Measurements from ENCODE around the gene SCFD2. TPM values are rescaled to one million over a fixed set of nuclear protein-coding genes. Genes with fewer than 3 reads are reported as not detected.

SCFD2 gene
- total and polyA plus RNA-seq, 2 of the 8 experiments (the other 6 are each of a cell fraction or from before 2014, with no cell fraction given): 6.2 to 10.2 TPM

GRCh38 chr4:53120778-53121177 lies 245.1 kb downstream of the SCFD2 start:
- H3K4me3 ChIP-seq (ENCODE audit: extremely low read depth in 1 of 4, insufficient read depth in 2 of 4, low read depth in 3 of 4, low read length in 4 of 4): no peak overlapping the region
- no peak overlapping the region for H3K27ac ChIP-seq (ENCODE audit: low read depth, low read length)
- H2BK120ac ChIP-seq (replicated peaks; ENCODE audit: low read depth, low read length): no peak overlapping the region
- no peak overlapping the region for H3K9ac ChIP-seq (replicated peaks in 1 of 4; ENCODE audit: extremely low read depth in 1 of 4, low read depth in 3 of 4, low read length in 3 of 4)
- H3K9me3 ChIP-seq (ENCODE audit: insufficient read depth in 2 of 2, low read depth in 1 of 2, low read length in 1 of 2): no peaks in the 10 kb centered on the region
- peaks cover 0 to 4% (median 1%) of the 10 kb centered on the region in 4 experiments; a peak in 2 of 7 replicates for H3K4me1 ChIP-seq (replicated peaks in 1 of 4; ENCODE audit: control insufficient read depth in 3 of 4, insufficient read depth in 4 of 4, low read length in 3 of 4)
- no peaks in the 10 kb centered on the region for H4K20me1 ChIP-seq (replicated peaks in 1 of 2; ENCODE audit: control insufficient read depth in 1 of 2, insufficient read depth in 2 of 2, low read length in 2 of 2)
- no peaks in the 10 kb centered on the region for H3K23me2 ChIP-seq (ENCODE audit: low read depth, low read length)
- no peaks in the 10 kb centered on the region for H3K79me2 ChIP-seq (ENCODE audit: control insufficient read depth in 1 of 2, insufficient read depth in 2 of 2, low read length in 2 of 2)
- peaks cover 0 to 1% (median 0%) of the 10 kb centered on the region in 4 experiments; a peak in 1 of 7 replicates for H3K27me3 ChIP-seq (replicated peaks in 1 of 4; ENCODE audit: control insufficient read depth in 3 of 4, extremely low read depth in 1 of 4, insufficient read depth in 3 of 4, low read length in 3 of 4)
- H2BK20ac ChIP-seq (ENCODE audit: low read length): no peak overlapping the region
- no peak overlapping the region for H2BK5ac ChIP-seq (ENCODE audit: low read depth, low read length)
- H3K56ac ChIP-seq (replicated peaks; ENCODE audit: insufficient read length, low read depth, low read length): no peak overlapping the region
- DNase-seq (ENCODE audit: low read depth in 1 of 2, low spot score in 2 of 2) (no peak), FAIRE-seq (no peak)
- H3K14ac ChIP-seq (ENCODE audit: insufficient read length): no peak overlapping the region
- no peak overlapping the region for H4K8ac ChIP-seq (ENCODE audit: extremely low read depth, insufficient read depth, low read length)
- H2BK12ac ChIP-seq (ENCODE audit: low read depth, low read length): no peak overlapping the region; the same call in 1 of the 2 replicates
- WGBS, 2 experiments (ENCODE audit: extremely low coverage in 1 of 2, insufficient coverage in 1 of 2, insufficient read length in 1 of 2, insufficient replicate concordance in 2 of 2, low coverage in 1 of 2, low lambda C conversion rate in 2 of 2, missing lambda C conversion rate in 1 of 2): 96% methylated on average over 6 of the region's 6 CpGs; no CpG with 5 or more reads in 1 of the 2 experiments
- no peaks in the 10 kb centered on the region for H3K79me1 ChIP-seq (ENCODE audit: low read depth, low read length)
- H3K4me2 ChIP-seq (ENCODE audit: insufficient read depth in 1 of 2, low read depth in 2 of 2, low read length in 2 of 2): no peak overlapping the region
- no peak overlapping the region for H3K18ac ChIP-seq (ENCODE audit: extremely low read depth, low read length)
- no peak overlapping the region for H3K4ac ChIP-seq (replicated peaks; ENCODE audit: insufficient read length, low read depth, low read length)
- H2AFZ ChIP-seq (ENCODE audit: low read length): no peak overlapping the region
- no peaks in the 10 kb centered on the region for H3K36me3 ChIP-seq (ENCODE audit: control insufficient read depth in 2 of 4, insufficient read depth in 4 of 4, low read length in 3 of 4)
- no peak overlapping the region for H2BK15ac ChIP-seq (ENCODE audit: low read length)
- no peak overlapping the region for H4K91ac ChIP-seq (replicated peaks; ENCODE audit: insufficient read length, low read length)
- ChIA-PET POLR2A (ENCODE audit: partially characterized antibody) (no interaction called here), CTCF (ENCODE audit: partially characterized antibody) (interaction anchor here (1.0 to 1.4 kb wide), 2 partner anchors 11 to 79 kb away, joined by 3 to 4 read pairs; no protein-coding TSS in a partner anchor)
- no peak overlapping the region for H4K5ac ChIP-seq (ENCODE audit: insufficient read length, low read depth, low read length)
- no peak overlapping the region for H2AK5ac ChIP-seq (ENCODE audit: low read depth, low read length)
- H3K23ac ChIP-seq (ENCODE audit: insufficient read length): no peak overlapping the region
- no peak for TF ChIP-seq BACH1 (IDR thresholded peaks at IDR 0.05; ENCODE audit: low read length)
- TF ChIP-seq POLR2A (IDR thresholded peaks at IDR 0.05; ENCODE audit: control extremely low read depth in 1 of 2, low read depth in 2 of 2, low read length in 2 of 2): no peak
- no peak for TF ChIP-seq SRF (IDR thresholded peaks at IDR 0.05; ENCODE audit: low read depth, low read length)
- TF ChIP-seq KDM4A (IDR thresholded peaks at IDR 0.05; ENCODE audit: low read depth, low read length, severe bottlenecking): no peak
- TF ChIP-seq NRF1 (IDR thresholded peaks at IDR 0.05; ENCODE audit: low read depth, low read length): no peak
- TF ChIP-seq RBBP5 (IDR thresholded peaks at IDR 0.05; ENCODE audit: borderline replicate concordance, low read depth, low read length): no peak
- TF ChIP-seq YY1 (IDR thresholded peaks at IDR 0.05; ENCODE audit: low read depth, low read length): no peak
- no peak for TF ChIP-seq ATF3 (IDR thresholded peaks at IDR 0.05; ENCODE audit: insufficient read depth, low read depth, low read length)
- no peak for TF ChIP-seq EGR1 (IDR thresholded peaks at IDR 0.05; ENCODE audit: borderline replicate concordance, low read depth, low read length)
- TF ChIP-seq TEAD4 (IDR thresholded peaks at IDR 0.05; ENCODE audit: low read depth, low read length): no peak
- TF ChIP-seq RXRA (IDR thresholded peaks at IDR 0.05; ENCODE audit: insufficient read depth, low read depth, low read length): no peak
- no peak for TF ChIP-seq POLR2AphosphoS5 (IDR thresholded peaks at IDR 0.05; ENCODE audit: low read depth, low read length)
- no peak for TF ChIP-seq POU5F1 (IDR thresholded peaks at IDR 0.05; ENCODE audit: low read depth, low read length)
- no peak for TF ChIP-seq EZH2 (IDR thresholded peaks at IDR 0.05; ENCODE audit: low read depth, low read length, severe bottlenecking)
- TF ChIP-seq CTBP2 (IDR thresholded peaks at IDR 0.05; ENCODE audit: borderline replicate concordance, insufficient read depth, insufficient read length, low read length): no peak

All from H1 (cell line).